ENCODE results near the gene KCNJ15.

Gene KCNJ15

DNA sequence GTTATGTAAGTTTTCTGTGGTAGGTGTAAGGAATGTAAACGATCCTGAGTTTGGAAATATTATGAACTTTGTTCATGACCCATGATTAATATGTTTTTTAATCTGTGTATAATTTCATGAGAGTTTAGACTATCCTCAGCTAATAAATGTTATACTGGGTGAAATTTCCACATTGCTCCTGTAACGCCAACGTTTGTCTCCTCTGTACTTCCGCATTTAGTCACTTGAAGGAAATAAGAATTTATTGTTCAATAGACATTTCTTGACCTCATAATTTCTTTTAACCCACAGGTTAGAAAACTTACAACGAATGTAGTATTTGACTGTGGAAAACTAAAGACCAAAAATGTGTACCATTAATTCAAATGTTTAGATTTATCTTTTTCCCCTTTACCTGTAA lies 876 bp downstream of the KCNJ15 start:
- Histone ChIP-seq H3K4me3 (ENCODE audit: low read depth, low read length) (no peak overlapping the region), H3K9me3 (no peaks in the 10 kb centered on the region), H3K27me3 (peaks cover 4% of the 10 kb centered on the region; the same call in 1 of the 2 replicates), H3K4me1 (no peaks in the 10 kb centered on the region), H3K36me3 (no peaks in the 10 kb centered on the region)
- DNase-seq: no peak
- TF ChIP-seq, protein P1, sequence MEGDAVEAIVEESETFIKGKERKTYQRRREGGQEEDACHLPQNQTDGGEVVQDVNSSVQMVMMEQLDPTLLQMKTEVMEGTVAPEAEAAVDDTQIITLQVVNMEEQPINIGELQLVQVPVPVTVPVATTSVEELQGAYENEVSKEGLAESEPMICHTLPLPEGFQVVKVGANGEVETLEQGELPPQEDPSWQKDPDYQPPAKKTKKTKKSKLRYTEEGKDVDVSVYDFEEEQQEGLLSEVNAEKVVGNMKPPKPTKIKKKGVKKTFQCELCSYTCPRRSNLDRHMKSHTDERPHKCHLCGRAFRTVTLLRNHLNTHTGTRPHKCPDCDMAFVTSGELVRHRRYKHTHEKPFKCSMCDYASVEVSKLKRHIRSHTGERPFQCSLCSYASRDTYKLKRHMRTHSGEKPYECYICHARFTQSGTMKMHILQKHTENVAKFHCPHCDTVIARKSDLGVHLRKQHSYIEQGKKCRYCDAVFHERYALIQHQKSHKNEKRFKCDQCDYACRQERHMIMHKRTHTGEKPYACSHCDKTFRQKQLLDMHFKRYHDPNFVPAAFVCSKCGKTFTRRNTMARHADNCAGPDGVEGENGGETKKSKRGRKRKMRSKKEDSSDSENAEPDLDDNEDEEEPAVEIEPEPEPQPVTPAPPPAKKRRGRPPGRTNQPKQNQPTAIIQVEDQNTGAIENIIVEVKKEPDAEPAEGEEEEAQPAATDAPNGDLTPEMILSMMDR (IDR thresholded peaks at IDR 0.05; ENCODE audit: low read depth, low read length): no peak

DNA sequence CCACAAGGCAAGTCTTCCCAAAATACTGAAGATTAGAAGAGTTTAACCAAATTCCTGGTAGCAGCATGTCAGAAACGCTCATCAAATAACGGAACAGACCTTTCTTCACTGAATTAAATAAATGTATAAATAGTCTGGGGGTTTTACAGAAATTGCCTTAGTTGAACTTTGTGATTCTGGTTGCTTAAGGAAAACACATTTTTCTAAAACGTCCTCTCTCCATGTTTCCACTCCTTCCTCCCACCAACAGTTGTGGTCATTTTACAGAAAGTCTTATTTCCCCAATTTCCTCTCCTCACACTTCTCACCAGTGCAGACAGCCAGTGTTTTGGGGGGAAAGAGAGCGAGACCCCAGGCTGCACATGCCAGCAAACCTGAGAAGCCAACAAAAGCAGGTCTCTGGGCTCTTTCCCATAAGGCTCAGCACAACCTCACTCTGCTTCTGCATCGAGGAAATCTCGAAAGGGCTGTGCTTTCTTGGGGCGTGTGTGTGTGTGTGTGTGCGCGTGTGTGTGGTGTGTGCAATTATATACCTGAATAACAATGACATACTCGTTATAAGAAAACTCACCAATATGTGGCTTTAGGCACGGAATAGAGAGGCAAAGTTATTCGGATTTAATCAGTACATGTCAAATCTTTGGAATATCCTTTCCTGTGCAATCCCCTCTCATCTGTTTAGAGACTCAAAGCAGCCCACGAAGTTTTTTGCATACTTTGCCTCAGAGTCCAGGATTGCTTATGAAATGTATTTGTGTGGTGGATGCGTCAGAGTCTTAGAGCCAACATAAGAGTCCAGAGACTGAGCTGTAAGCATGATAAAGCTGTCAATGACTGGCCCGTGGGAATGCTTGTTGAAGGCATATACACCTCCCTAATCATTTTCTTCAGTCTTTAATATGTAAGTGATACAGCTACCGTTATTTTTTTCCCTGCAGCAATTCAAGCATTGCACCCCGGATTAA lies 2.0 kb downstream of the KCNJ15 start:
- Histone ChIP-seq H3K9me3 (no peaks in the 10 kb centered on the region), H3K4me3 (ENCODE audit: low read depth, low read length) (no peak overlapping the region), H3K27me3 (peaks cover 4% of the 10 kb centered on the region; the same call in 1 of the 2 replicates), H3K36me3 (no peaks in the 10 kb centered on the region), H3K4me1 (no peaks in the 10 kb centered on the region)
- TF ChIP-seq, protein P1 (IDR thresholded peaks at IDR 0.05; ENCODE audit: low read depth, low read length): no peak
- no peak for DNase-seq

DNA sequence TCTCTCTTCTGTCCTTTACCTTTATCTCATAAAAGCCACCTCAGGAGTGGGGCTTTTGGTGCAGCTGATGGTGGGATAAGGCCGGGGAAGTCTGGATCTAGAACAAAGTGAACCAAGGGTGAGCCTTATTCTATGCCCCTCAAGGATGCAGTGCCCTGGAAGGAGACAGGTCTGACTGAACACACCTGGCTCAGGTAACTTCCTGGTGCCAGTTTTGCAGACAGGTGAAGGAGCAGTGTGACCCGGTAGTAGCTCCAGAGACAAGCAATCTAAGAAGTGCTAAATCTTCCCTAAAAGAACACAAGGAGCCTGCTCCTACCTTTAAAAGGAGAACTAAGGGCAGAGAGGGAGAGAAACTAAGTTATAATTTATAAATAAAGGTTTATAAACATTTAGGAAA lies 2.9 kb downstream of the KCNJ15 start:
- H3K4me1 ChIP-seq: no peaks in the 10 kb centered on the region
- no peak for DNase-seq
- TF ChIP-seq, protein P1 (IDR thresholded peaks at IDR 0.05; ENCODE audit: low read depth, low read length): no peak
- peaks cover 4% of the 10 kb centered on the region; the same call in 1 of the 2 replicates for H3K27me3 ChIP-seq
- no peak overlapping the region for H3K4me3 ChIP-seq (ENCODE audit: low read depth, low read length)
- no peaks in the 10 kb centered on the region for H3K36me3 ChIP-seq
- no peaks in the 10 kb centered on the region for H3K9me3 ChIP-seq

DNA sequence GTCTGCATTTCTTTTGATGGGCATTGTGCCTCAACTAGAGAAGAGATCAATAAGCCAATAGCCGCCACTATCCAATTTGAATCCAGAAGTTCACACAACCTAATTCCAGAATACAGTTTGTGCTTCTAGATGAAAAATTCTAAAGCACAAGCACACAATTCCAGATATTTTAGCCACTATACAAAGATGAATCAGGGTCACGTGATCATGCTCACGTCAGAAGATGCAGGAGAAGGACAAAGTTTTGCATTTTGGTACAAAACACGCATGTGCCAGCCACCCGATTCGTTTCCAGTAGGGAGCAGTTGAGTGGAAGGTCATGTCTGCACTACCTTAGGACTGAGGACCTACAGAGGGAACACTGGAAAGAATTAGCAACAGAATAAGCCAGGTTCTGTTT lies 3.6 kb downstream of the KCNJ15 start:
- TF ChIP-seq, protein P1 (IDR thresholded peaks at IDR 0.05; ENCODE audit: low read depth, low read length): no peak
- H3K4me3 ChIP-seq (ENCODE audit: low read depth, low read length): no peak overlapping the region
- no peaks in the 10 kb centered on the region for H3K36me3 ChIP-seq
- no peak for DNase-seq
- H3K9me3 ChIP-seq: no peaks in the 10 kb centered on the region
- H3K4me1 ChIP-seq: no peaks in the 10 kb centered on the region
- H3K27me3 ChIP-seq: peaks cover 4% of the 10 kb centered on the region; the same call in 1 of the 2 replicates

DNA sequence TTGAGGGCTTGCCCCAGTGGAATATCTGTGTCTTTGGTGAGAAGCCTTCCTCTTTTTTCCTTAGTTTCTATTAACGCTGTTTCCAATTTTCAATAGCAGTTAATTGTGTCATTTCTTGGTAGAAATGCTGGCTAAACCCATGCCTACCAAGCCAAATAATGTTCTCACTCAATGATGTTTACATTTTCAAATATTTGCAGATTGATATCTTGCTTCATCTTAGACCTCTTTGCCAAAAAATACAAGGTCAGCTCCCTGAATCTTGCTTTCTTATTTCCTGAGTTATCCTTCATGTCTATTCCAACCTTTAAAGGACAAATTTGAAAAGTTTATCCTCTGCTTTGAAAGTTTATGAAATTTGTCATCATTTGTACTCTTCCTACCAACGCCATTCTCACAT lies 5.1 kb downstream of the KCNJ15 start:
- TF ChIP-seq, protein P1 (IDR thresholded peaks at IDR 0.05; ENCODE audit: low read depth, low read length): no peak
- no peak overlapping the region for H3K4me3 ChIP-seq (ENCODE audit: low read depth, low read length)
- H3K36me3 ChIP-seq: no peaks in the 10 kb centered on the region
- H3K4me1 ChIP-seq: no peaks in the 10 kb centered on the region
- no peak for DNase-seq
- no peaks in the 10 kb centered on the region for H3K9me3 ChIP-seq
- H3K27me3 ChIP-seq: peaks cover 4% of the 10 kb centered on the region; the same call in 1 of the 2 replicates

DNA sequence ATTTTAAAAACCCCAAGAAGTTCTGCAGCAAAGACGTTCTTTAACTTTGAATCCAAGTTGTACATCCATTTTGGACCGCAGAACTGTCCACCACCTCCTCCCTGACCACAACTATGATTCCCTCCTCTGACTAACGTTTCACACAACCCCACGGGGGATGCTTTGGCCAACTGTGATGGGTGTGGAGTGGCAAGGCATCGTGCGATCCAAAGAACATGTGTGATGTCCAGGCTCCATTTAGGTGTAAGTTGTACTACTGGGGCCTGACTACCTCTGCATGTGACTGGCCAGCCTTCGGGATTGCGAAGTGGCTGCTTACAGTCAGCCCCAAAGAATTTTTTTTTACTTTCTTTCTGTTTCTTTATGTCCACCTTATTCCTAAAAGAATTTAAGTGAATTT lies 6.7 kb downstream of the KCNJ15 start:
- no peak for DNase-seq
- Histone ChIP-seq H3K9me3 (no peaks in the 10 kb centered on the region), H3K4me1 (no peaks in the 10 kb centered on the region), H3K4me3 (ENCODE audit: low read depth, low read length) (no peak overlapping the region), H3K36me3 (no peaks in the 10 kb centered on the region), H3K27me3 (no peaks in the 10 kb centered on the region)
- TF ChIP-seq, protein P1 (IDR thresholded peaks at IDR 0.05; ENCODE audit: low read depth, low read length): no peak

Data from BE2C (cell line).